Caki2 (cell line): ENCODE results near the gene TRIM54. TPM values are rescaled to one million over a fixed set of nuclear protein-coding genes. Genes with fewer than 3 reads are reported as not detected.
"Not testable (repeated sequence)": the region's sequence is repeated elsewhere in the genome, so short reads cannot be mapped to it uniquely, and the experiment has no call there.

Experiments
- DNase-seq: peaks from one replicate; pipeline ENCODE4 v3.0.0-alpha.2; 2015; ENCODE audit warnings: low read depth
- in situ Hi-C: cut with HindIII; loops from 2 replicates; pipeline ENCODE4 v1.10.0; 2016; ENCODE audit warnings: low sequenced_read_pairs, low pct_unique_long_range_greater_than_20kb, mixed read lengths
- total RNA-seq: library from RNA; depleted of rRNA; stranded (reverse); fragments of >200 nt; shearing (Covaris generic); gene quantifications from 2 replicates; pipeline ENCODE4 v1.2.3, GENCODE V29; 2014; ENCODE audit warnings: low replicate concordance

The TRIM54 gene
- total RNA-seq, 1 experiment from 2014 or later, result not detected

- in situ Hi-C loops, result no loop called here
- peak; percentile 54 for DNase-seq
Measured at GRCh38 chr2:27303093-27304025, 21.1 kb downstream of the TRIM54 start.

GRCh38 chr2:27304488-27305240 lies 22.4 kb downstream of the TRIM54 start:
- DNase-seq, result no peak
- in situ Hi-C loops, result no loop called here

GRCh38 chr2:27305516-27305915 lies 23.3 kb downstream of the TRIM54 start:
- in situ Hi-C loops, result no loop called here
- no peak for DNase-seq

GRCh38 chr2:27306136-27306535 lies 23.9 kb downstream of the TRIM54 start:
- no peak for DNase-seq
- in situ Hi-C loops, result no loop called here

- in situ Hi-C loops, result no loop called here
- no peak for DNase-seq
Measured at GRCh38 chr2:27306573-27307286, 24.5 kb downstream of the TRIM54 start.

GRCh38 chr2:27307287-27307544 lies 25.0 kb downstream of the TRIM54 start:
- in situ Hi-C loops, result no loop called here

GRCh38 chr2:27307545-27308358 lies 25.5 kb downstream of the TRIM54 start:
- no peak for DNase-seq
- in situ Hi-C loops, result no loop called here

More at GRCh38 chr2:27307287-27307544, 25.0 kb downstream of the TRIM54 start:
- no peak for DNase-seq

- no peak for DNase-seq
- in situ Hi-C loops, result no loop called here
Measured at GRCh38 chr2:27308359-27308881, 26.2 kb downstream of the TRIM54 start, which contains the start of gene UCN. TSS of gene UCN (minus strand) at chr2:27308445. CDS start at chr2:27307895, 550 bp downstream.

GRCh38 chr2:27309651-27310050 lies 27.4 kb downstream of the TRIM54 start:
- in situ Hi-C loops, result no loop called here
- no peak for DNase-seq

GRCh38 chr2:27312152-27312551 lies 29.9 kb downstream of the TRIM54 start:
- in situ Hi-C loops, result no loop called here
- no peak for DNase-seq

GRCh38 chr2:27313882-27314645 lies 31.8 kb downstream of the TRIM54 start:
- DNase-seq, result no peak
- in situ Hi-C loops, result no loop called here

- in situ Hi-C loops, result no loop called here
- DNase-seq, result no peak
Measured at GRCh38 chr2:27314709-27315108, 32.5 kb downstream of the TRIM54 start.

GRCh38 chr2:27315122-27315521 lies 32.9 kb downstream of the TRIM54 start:
- DNase-seq, result no peak
- in situ Hi-C loops, result no loop called here

GRCh38 chr2:27316655-27317412 lies 34.6 kb downstream of the TRIM54 start:
- in situ Hi-C loops, result no loop called here
- no peak for DNase-seq

- DNase-seq, in situ Hi-C loops: not testable (repeated sequence)
Measured at GRCh38 chr2:27319839-27320238, 37.6 kb downstream of the TRIM54 start.

- DNase-seq, result peak; percentile 98
- in situ Hi-C loops, result no loop called here
Measured at GRCh38 chr2:27320958-27321543, 38.8 kb downstream of the TRIM54 start.
